ENCODE data around the gene SLC29A4. TPM values are rescaled to one million over a fixed set of nuclear protein-coding genes. Genes with fewer than 3 reads are reported as not detected.
A peak's percentile ranks its signal among the peaks of the same experiment; 100 is the strongest.

SLC29A4 gene
- polyA plus RNA-seq (2012; ENCODE audit: insufficient read depth, insufficient read length, low read depth): 8.6 TPM

DNA sequence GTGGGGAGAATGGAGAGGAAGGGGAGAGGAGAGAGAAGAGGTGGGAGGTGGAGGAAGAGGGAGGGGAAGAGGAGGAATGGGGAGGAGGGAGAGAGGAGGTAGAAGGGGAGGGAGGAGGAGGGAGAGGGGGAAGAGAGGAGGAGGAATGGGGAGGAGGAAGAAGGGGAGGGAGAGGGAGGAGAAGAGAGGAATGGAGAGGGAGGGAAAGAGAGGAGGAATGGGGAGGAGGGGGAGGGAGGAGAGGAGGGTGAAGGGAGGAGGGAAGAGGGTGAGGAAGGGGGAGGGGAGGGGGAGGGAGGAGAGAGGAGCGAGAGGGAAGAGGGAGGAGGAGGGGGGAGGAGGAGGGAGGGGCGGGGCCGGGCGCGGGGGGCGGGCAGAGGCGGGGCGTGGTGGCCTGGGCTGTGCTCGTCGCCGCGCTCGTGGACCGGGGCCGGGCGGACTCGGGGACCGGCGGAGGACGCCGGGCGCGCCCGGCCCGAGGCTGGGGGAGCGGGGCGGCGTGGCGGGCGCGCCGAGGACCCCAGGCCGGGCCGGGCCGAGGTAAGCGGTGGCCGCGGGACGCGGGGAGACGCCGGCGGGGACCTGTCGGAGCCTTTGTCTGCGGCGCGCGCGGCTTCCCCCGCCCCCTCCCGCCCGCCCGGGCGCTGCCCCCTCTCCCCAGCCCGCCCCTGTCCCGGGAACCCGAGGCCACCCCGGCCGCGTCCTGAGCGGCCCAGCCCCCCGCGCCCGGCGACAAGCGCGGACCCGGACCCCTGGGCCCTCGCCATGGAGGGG is at the start of gene SLC29A4:
SLC29A4 (plus strand) TSS at position 401 of the 774 bp plus-strand sequence. CDS start 4,874 bp downstream, outside the sequence.
- no peaks in the 10 kb centered on the region for H3K9me3 ChIP-seq
- H3K27me3 ChIP-seq: no peaks in the 10 kb centered on the region
- no peak for TF ChIP-seq CTCF (IDR thresholded peaks at IDR 0.05; ENCODE audit: low read depth, low read length)
- DNase-seq: peak; percentile 60
- H3K36me3 ChIP-seq: no peaks in the 10 kb centered on the region
- peak within 1 kb of the TSS; percentile 63 for H3K4me3 ChIP-seq (ENCODE audit: low read depth, low read length)
- peaks cover 6% of the 10 kb centered on the region for H3K4me1 ChIP-seq

GRCh38 chr7:5234852-5235831 is 47.6 kb upstream of the SLC29A4 start:
- H3K4me1 ChIP-seq: no peaks in the 10 kb centered on the region
- no peak for DNase-seq
- no peaks in the 10 kb centered on the region for H3K27me3 ChIP-seq
- H3K4me3 ChIP-seq (ENCODE audit: low read depth, low read length): no peak overlapping the region
- no peak for TF ChIP-seq CTCF (IDR thresholded peaks at IDR 0.05; ENCODE audit: low read depth, low read length)
- H3K36me3 ChIP-seq: peaks cover 16% of the 10 kb centered on the region
- H3K9me3 ChIP-seq: no peaks in the 10 kb centered on the region

DNA sequence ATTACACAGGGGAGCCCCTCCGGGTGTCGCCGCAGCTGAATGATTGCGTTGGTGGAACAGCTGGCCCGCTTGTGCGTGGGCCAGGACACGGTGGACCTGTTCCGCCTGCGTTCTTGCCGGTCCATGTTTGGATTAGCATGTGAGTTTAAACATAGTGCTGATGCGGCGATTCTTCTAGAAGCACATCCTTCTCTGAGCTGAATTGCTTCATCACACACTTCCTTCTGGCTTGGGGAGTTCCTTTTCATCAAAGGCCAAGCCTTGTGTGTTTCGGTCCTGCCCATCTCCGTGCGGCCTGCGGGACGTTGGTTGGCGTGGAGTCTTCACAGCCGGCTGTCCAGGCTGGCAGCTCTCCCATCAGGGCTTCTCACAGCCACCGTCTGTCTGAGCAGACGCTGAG is 45.5 kb upstream of the SLC29A4 start:
- no peak for TF ChIP-seq CTCF (IDR thresholded peaks at IDR 0.05; ENCODE audit: low read depth, low read length)
- 0 out of 2 replicates have a peak, but pooled peaks cover 1% of the 10 kb centered on the region for H3K36me3 ChIP-seq
- no peak for DNase-seq
- peaks cover 6% of the 10 kb centered on the region; the same call in 1 of the 2 replicates for H3K4me1 ChIP-seq
- no peaks in the 10 kb centered on the region for H3K9me3 ChIP-seq
- no peaks in the 10 kb centered on the region for H3K27me3 ChIP-seq
- no peak overlapping the region for H3K4me3 ChIP-seq (ENCODE audit: low read depth, low read length)

- Histone ChIP-seq H3K27me3 (no peaks in the 10 kb centered on the region), H3K4me3 (ENCODE audit: low read depth, low read length) (no peak overlapping the region), H3K9me3 (no peaks in the 10 kb centered on the region), H3K36me3 (no peaks in the 10 kb centered on the region), H3K4me1 (peaks cover 6% of the 10 kb centered on the region; the same call in 1 of the 2 replicates)
- TF ChIP-seq CTCF (IDR thresholded peaks at IDR 0.05; ENCODE audit: low read depth, low read length): no peak
- no peak for DNase-seq
Measured at GRCh38 chr7:5238500-5238899, 44.2 kb upstream of the SLC29A4 start.

DNA sequence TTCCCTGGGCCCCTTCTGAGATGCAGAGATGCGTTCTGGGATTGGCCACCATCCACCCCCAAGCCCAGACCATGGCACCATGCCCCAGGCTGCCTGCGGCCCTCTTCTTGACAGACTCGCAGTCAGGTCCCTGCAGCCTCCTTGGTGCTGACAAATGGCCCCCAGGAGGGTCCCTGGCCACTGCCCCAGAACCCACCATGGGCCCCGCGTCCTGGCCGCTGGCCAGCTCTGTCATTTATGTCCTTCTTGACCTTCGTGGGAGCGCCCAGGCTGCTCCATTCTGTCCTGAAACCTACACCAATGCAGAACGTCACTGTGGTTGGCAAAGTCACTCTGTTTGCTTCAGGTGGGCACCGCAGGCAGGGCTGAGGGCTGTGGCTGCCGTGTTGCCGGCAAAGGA is 39.5 kb upstream of the SLC29A4 start:
- no peak for TF ChIP-seq CTCF (IDR thresholded peaks at IDR 0.05; ENCODE audit: low read depth, low read length)
- H3K9me3 ChIP-seq: no peaks in the 10 kb centered on the region
- peaks cover 6% of the 10 kb centered on the region; the same call in 1 of the 2 replicates for H3K4me1 ChIP-seq
- H3K36me3 ChIP-seq: no peaks in the 10 kb centered on the region
- H3K4me3 ChIP-seq (ENCODE audit: low read depth, low read length): no peak overlapping the region
- DNase-seq: no peak
- no peaks in the 10 kb centered on the region for H3K27me3 ChIP-seq

Data from BE2C (cell line).